GF-D8 (cell line): ENCODE measurements around the gene DAB2.

Experiments used
- DNase-seq: peaks from one replicate; lab custom pipeline; 2025; lab: John Stamatoyannopoulos, UW

DAB2 gene

DNA sequence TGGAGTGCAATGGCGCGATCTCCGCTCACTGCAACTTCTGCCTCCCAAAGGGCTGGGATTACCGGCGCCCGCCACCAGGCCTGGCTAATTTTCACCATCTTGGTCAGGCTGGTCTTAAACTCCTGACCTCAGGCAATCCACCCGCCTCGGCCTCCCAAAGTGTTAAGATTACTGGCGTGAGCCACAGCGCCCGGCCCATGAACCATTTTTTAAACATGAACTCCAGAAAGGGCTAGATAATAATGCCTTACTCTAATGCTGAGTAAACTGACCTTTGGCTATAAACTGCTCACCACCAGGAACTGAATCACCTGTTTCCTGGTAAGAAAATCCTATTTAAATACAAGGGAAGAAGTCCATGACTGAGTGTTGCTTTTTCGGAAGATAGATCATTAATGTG, 23.2 kb upstream of the DAB2 start:
- DNase-seq, result no peak

DNA sequence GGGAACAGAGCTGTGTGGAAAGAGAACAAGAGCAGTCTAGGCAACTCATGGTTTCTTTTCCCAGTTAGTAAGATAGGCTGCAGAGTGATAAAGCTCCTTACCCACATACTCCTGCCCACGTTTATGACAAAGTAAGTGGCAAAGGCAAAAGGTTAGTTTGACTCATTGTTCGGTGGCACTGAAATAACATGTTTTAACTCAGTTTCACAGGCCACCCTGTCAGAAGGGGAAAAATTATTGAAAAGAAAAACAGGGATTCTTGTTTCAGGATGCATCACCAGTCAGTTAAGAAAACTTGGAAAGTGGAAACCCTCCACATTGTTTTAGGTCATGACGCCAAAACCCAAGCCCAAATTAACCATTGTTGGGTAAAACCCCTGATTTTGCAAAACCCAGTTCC, 22.3 kb upstream of the DAB2 start:
- DNase-seq, result no peak

- DNase-seq, result no peak
Measured at GRCh38 chr5:39446231-39446630, 21.5 kb upstream of the DAB2 start.

GRCh38 chr5:39443911-39444310, 19.1 kb upstream of the DAB2 start:
- no peak for DNase-seq

GRCh38 chr5:39442991-39443390, 18.2 kb upstream of the DAB2 start:
- no peak for DNase-seq

DNA sequence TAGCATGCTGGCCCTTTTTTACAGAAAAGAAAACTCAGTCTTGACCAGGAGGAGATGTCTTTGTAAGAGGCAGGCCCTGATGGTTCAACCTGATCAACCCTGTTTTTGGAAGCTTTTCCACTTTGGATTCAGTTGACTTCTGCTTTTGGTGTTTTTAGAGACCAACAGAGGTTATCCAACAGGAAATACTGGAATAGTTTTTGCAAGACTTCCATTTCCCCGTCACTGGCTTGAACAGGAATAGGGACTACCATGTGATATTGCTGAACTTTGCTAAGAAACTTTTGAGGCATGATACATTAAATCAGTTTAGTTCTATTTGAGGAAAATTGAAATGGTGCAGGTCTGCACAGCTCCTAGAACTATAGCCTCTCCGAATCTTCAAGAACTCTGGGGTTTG, 17.1 kb upstream of the DAB2 start:
- DNase-seq, result no peak

DNA sequence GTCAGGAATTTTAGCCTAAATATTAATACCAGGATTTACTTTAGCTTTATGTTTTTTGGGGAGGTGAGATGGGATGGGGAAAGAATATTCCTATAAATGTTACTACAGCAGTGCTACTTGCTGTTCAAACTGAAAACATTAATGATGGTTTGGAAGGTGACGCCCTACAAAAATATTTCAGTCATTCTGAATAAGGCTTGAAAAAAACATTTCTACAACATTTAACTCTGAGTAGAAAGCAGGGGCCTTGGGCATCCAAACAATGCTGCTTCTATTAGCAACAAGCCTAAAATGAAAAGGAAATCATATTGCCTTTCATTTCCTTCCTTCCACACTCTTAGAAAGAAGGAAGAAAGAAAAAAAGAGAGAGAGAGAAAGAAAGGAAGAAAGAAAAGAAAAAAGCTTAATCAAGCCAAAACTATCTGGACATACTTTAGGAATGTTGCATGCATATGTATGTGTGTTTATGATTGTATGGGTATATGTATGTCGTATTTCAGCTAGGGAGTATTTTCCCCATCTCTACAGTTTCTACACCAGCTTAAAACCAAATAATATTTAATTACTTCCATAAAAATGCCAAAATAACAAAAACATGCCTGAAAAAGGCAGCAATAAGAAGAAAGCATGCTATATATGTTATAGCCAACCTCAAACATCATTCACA, 16.3 kb upstream of the DAB2 start:
- DNase-seq, result no peak

- no peak for DNase-seq
Measured at GRCh38 chr5:39440192-39440957, 15.6 kb upstream of the DAB2 start.

GRCh38 chr5:39439582-39440162, 14.9 kb upstream of the DAB2 start:
- no peak for DNase-seq

- no peak for DNase-seq
Measured at GRCh38 chr5:39437467-39437866, 12.7 kb upstream of the DAB2 start.

- DNase-seq, result no peak
Measured at GRCh38 chr5:39433848-39434247, 9.1 kb upstream of the DAB2 start.

DNA sequence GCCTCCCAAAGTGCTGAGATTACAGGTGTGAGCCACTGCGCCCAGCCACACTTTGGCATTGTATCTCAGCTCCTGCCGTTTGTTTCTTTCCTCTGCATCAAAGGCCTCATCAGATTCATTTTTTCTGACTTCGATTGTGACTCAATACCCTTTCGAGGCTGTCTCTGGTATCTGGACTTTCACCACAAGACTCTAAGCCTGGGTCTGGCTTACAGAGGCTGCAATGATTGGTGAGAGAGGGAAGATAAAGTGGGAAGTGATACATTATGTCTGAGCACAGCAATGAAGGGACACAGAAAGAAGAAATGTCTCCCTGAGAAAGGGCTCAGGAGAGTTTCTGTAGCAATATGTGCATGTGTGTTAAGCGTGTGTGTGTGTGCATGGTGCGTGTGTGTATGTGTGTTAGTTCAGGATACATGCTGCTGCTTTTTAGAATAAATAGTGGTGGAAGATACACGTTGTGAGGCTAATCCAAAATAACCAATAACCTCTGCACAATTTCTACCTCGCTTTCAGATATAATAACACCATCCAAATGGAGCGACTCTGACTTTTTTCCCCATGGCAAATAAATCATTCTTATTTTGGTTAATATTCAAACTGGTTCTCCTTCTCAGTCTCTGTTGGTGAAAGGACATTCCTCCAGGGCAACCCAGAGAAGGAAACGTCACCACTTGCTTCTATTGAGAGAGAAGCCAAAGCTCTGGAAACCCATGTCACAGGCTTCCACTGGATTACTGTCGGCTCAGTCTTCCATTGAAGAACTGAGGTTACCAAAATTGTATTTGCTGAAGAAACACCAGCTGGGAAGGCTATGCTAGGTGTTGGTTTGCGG, 8.1 kb upstream of the DAB2 start:
- DNase-seq, result no peak

GRCh38 chr5:39430461-39430860, 5.7 kb upstream of the DAB2 start:
- DNase-seq, result no peak

- no peak for DNase-seq
Measured at GRCh38 chr5:39428640-39429039, 3.9 kb upstream of the DAB2 start.

- no peak for DNase-seq
Measured at GRCh38 chr5:39427633-39428032, 2.9 kb upstream of the DAB2 start.

DNA sequence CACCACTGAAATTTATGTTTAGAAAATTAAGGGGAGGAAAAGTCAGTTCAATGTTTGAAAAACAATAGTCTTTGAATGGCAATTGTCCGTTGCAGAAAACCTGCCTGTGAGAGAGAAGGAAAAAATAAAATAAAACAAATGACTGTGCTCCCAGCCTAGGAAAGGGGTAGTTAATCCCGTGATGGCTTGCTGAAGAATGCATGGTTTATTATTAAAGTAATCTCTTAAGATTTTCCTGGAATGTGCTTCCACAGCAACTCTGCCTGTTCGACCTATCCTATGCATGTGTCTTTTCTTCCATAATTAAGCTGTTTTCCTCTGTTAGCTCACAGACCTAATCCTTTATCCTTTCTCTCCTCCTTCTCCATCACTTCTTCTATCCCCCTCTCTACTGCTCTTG, 2.4 kb upstream of the DAB2 start:
- DNase-seq, result no peak

GRCh38 chr5:39426746-39427105, 1.9 kb upstream of the DAB2 start:
- DNase-seq, result no peak

DNA sequence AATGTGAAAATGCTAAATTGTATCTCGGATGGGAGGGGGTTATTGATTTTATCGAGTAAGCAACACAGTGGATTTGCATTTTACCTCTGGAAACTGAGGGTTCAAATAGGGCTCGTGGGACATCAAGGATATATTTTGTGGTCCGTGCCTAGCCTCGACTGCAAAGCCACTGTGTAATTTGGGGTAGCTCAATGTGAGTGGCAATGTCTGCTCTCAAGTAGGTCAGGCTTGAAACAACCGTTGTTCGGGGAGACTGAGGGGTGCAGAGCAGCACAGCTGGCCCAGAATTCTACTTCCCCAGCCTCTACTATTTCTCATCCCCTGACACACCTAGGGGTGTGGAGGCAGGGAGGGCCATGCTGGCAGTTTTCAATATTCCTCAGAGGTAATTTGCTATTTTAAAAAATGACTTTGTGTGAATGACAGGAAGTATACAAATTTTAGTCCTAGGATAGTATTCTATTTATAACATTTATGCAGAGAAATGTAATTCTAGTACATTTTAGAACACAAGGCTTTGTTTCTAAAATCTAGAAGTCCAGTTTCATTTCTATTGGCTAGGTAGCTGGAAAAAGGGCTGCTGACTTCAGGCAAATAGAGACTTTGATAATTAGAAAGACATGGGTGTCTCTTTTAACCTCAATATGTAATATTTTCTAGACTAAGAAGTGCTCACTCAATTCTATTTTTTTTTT, 1.4 kb upstream of the DAB2 start:
- DNase-seq, result no peak

DNA sequence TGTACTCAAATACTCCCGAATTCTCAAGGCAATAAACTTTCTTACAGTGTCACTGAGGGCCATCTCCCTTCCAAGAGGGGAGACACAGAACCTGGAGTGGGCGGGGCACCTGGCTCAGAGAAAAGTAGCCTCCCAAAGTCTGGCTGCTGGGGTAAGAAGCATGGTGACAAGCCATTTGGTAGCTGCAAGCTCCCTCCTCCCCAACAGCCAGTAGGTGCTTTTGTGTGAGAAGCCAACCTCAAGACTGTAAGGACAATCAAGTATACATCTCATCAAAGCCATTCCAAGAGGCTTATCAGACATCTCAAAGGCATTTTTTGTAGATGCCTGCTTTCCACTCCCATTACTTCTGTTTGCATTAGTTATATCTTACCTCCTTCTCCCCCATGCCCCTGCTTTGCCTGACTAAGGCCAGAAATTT, 1.4 kb downstream of the DAB2 start:
- no peak for DNase-seq

- DNase-seq, result no peak
Measured at GRCh38 chr5:39422728-39423285, 2.0 kb downstream of the DAB2 start.

DNA sequence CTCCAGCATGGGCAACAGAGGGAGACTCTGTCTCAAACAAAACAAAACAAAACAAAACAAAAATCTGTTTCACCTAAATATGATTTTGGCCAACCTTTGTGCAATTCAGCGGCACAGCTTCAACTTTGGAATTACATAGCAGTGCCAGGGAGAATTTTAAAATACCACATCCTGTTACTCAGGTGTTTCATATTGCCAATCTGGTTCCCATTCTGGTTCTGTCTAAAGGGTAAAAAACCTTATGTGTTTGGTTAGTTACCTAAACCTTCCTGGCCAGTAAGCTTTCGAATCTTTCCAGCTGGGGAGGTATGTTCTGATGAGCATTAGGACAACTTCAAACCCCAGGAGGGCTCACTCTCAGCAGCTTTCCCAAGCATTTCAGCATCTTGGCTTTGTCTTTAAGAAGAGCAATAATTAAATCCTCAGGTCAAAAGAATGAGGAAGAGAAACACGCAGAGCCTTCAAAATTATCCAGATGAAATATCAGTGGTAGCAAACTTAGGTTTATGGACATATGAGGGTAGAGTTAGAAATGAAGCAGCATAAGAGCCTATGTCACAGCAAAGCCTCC, 2.7 kb downstream of the DAB2 start:
- no peak for DNase-seq
